B cell (primary cell): ENCODE data around the gene CDH13. TPM values are rescaled to one million over a fixed set of nuclear protein-coding genes. Genes with fewer than 3 reads are reported as not detected.

ENCODE experiments used
- ATAC-seq: fragments of 200-7000 bp; cut with Tn5 transposase; one replicate; pipeline ENCODE4 v1.10.0; 2021; ENCODE audit warnings: low read depth, mild to moderate bottlenecking, moderate number of reproducible peaks, moderate library complexity
- CTCF ChIA-PET: fragments of 350-600 bp; sonication (Branson Sonifier 250); formaldehyde crosslinking; loops from one replicate; lab custom pipeline; 2021; ENCODE audit warnings: antibody characterized with exemption, inconsistent platforms; lab: Charles Lee
- POLR2A ChIA-PET: fragments of 350-600 bp; sonication (Branson Sonifier 250); formaldehyde crosslinking; loops from one replicate; lab custom pipeline; 2021; ENCODE audit warnings: antibody characterized with exemption; lab: Charles Lee
- DNase-seq: peaks from one replicate; pipeline ENCODE4 v3.0.0; 2013
- H2AFZ ChIP-seq: 2 replicates; pipeline ENCODE4 v1.6.1; 2012; ENCODE audit warnings: mild to moderate bottlenecking, low read depth, low read length; ENCODE audit not compliant: insufficient read depth, poor library complexity, severe bottlenecking
- H3K27ac ChIP-seq, 2 donors: 1 replicate in 1 of 2; 2 replicates in 1 of 2; pipeline ENCODE4 v1.5.1; 2012 to 2013; ENCODE audit warnings: low read length in 2 of 2, mild to moderate bottlenecking in 2 of 2, moderate library complexity in 1 of 2
- H3K27me3 ChIP-seq, 4 experiments: fragments of 200-600 bp in 1 of 4; sonication (generic) in 1 of 4; replicated peaks in 1 of 4; 1 replicate in 2 of 4; 2 replicates in 2 of 4; pipeline versions ENCODE4 v1.6.1 to v1.7.0; 2013 to 2016; ENCODE audit warnings: low read length in 3 of 4, mild to moderate bottlenecking in 2 of 4, mixed read lengths in 1 of 4, moderate library complexity in 1 of 4; ENCODE audit not compliant: insufficient read depth in 4 of 4, control insufficient read depth in 3 of 4; ENCODE audit errors: control extremely low read depth in 1 of 4
- H3K36me3 ChIP-seq, 2 experiments: replicated peaks in 1 of 2; 1 replicate in 1 of 2; 2 replicates in 1 of 2; pipeline versions ENCODE4 v1.6.1 to v1.7.1; 2013; ENCODE audit warnings: low read length in 1 of 2; ENCODE audit not compliant: insufficient read depth in 2 of 2, control insufficient read depth in 1 of 2; ENCODE audit errors: control extremely low read depth in 1 of 2, extremely low read depth in 1 of 2
- H3K4me1 ChIP-seq, 2 donors: fragments of 200-600 bp in 1 of 2; sonication (generic) in 1 of 2; 1 replicate in 1 of 2; 2 replicates in 1 of 2; pipeline versions ENCODE4 v1.5.1 to v1.6.1; 2013 to 2017; ENCODE audit warnings: low read length in 2 of 2; ENCODE audit not compliant: control insufficient read depth in 2 of 2, insufficient read depth in 2 of 2
- H3K4me2 ChIP-seq: replicated peaks from 2 replicates; pipeline ENCODE3; 2012; ENCODE audit warnings: mild to moderate bottlenecking, low read depth, low read length; ENCODE audit not compliant: poor library complexity, severe bottlenecking
- H3K4me3 ChIP-seq, 5 experiments: fragments of 200-600 bp in 1 of 5; sonication (generic) in 1 of 5; 1 replicate in 3 of 5; 2 replicates in 2 of 5; pipeline versions ENCODE4 v1.5.1 to v1.7.0; 2011 to 2016; ENCODE audit warnings: low read length in 4 of 5, mild to moderate bottlenecking in 4 of 5, low read depth in 2 of 5, control low read depth in 1 of 5, moderate library complexity in 1 of 5; ENCODE audit not compliant: insufficient read depth in 1 of 5; ENCODE audit errors: control extremely low read depth in 1 of 5, extremely low read depth in 1 of 5
- H3K79me2 ChIP-seq: fragments of 200-600 bp; sonication (generic); one replicate; pipeline ENCODE4 v1.6.0; 2016; ENCODE audit warnings: low read length; ENCODE audit not compliant: control insufficient read depth, insufficient read depth
- H3K9ac ChIP-seq: fragments of 200-600 bp; sonication (generic); 2 replicates; pipeline ENCODE4 v1.6.1; 2017; ENCODE audit warnings: mild to moderate bottlenecking, low read length, moderate library complexity
- H3K9me3 ChIP-seq, 3 donors: one replicate each; pipeline versions ENCODE4 v1.6.1 to v1.7.1; 2013; ENCODE audit warnings: low read length in 2 of 3; ENCODE audit not compliant: control insufficient read depth in 2 of 3, insufficient read depth in 1 of 3; ENCODE audit errors: control extremely low read depth in 1 of 3
- H4K20me1 ChIP-seq: 2 replicates; pipeline ENCODE4 v1.6.0; 2012; ENCODE audit warnings: mild to moderate bottlenecking, low read length; ENCODE audit not compliant: insufficient read depth, control insufficient read depth, poor library complexity, severe bottlenecking
- H3K27ac Mint-ChIP-seq: one replicate; pipeline ENCODE4 v1.8.0; 2021; ENCODE audit warnings: mixed read lengths
- H3K27me3 Mint-ChIP-seq: one replicate; pipeline ENCODE4 v1.8.0; 2021; ENCODE audit warnings: mixed read lengths
- H3K4me1 Mint-ChIP-seq: one replicate; pipeline ENCODE4 v1.8.0; 2021; ENCODE audit warnings: mixed read lengths
- H3K4me3 Mint-ChIP-seq: one replicate; pipeline ENCODE4 v1.8.0; 2021; ENCODE audit warnings: mixed read lengths
- H3K9me3 Mint-ChIP-seq: one replicate; pipeline ENCODE4 v1.8.0; 2022; ENCODE audit warnings: mixed read lengths; ENCODE audit not compliant: insufficient read depth
- EZH2 ChIP-seq: IDR thresholded peaks from 2 replicates; pipeline ENCODE4 v1.6.1; 2012; ENCODE audit warnings: borderline replicate concordance, low read depth, mild to moderate bottlenecking, moderate library complexity, low read length; ENCODE audit not compliant: insufficient read depth, poor library complexity, severe bottlenecking
- WGBS: methylation state at CpG from one replicate; pipeline ENCODE4 v1.1.5; 2013; ENCODE audit warnings: missing lambda C conversion rate; ENCODE audit not compliant: insufficient coverage; 5-methylcytosine and 5-hydroxymethylcytosine counted together
- intact Hi-C: fragments of 100-400 bp; cut with micrococcal nuclease; formaldehyde crosslinking; loops from one replicate; pipeline ENCODE4 v1.10.0; 2022
- polyA plus RNA-seq: library from polyadenylated mRNA; depleted of rRNA; stranded (reverse); fragments of >200 nt; gene quantifications from 2 replicates; pipeline ENCODE4 v1.2.3, GENCODE V29; 2012
- total RNA-seq, 2 donors: library from RNA; stranded (reverse); fragments of 120-200 nt in 1 of 2; gene quantifications; 1 replicate in 1 of 2; 2 replicates in 1 of 2; pipeline versions ENCODE4 v1.2.3 to v1.2.4, GENCODE V29; 2013 to 2022
- TF ChIP-seq, protein P1 (sequence below): fragments of 200-600 bp; IDR thresholded peaks from one replicate; pipeline ENCODE4 v1.8.0; 2022; ENCODE audit warnings: antibody characterized with exemption, mild to moderate bottlenecking

CDH13 gene
- total and polyA plus RNA-seq, 2 donors (not counting 1 experiment from before 2014, with no cell fraction given): not detected

DNA sequence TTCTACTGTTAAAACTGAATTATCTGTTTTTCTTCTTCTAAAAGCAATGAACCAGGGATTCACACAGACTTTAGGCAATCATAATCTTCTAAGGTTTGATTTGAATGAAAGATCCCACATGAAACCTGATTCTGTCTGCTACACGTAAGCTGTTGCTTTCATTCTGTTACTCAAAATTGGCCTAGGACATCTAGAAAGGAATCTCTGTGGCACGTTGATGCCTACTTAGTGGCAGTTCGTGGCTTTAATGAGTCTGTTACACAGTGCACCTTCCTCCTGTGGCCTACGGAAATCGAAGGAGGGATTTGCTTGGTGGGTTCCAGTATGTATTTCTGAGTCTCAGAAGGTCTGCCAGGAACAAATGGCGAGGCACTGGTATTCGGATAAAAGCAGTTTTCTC, 691.6 kb downstream of the CDH13 start:
- no peaks in the 10 kb centered on the region for H3K79me2 ChIP-seq
- no peaks in the 10 kb centered on the region for H3K4me1 ChIP-seq
- H3K9ac ChIP-seq: no peak overlapping the region
- no peak for ATAC-seq
- no peak overlapping the region for H3K27ac Mint-ChIP-seq
- H3K27me3 Mint-ChIP-seq: no peaks in the 10 kb centered on the region
- no peaks in the 10 kb centered on the region for H3K36me3 ChIP-seq
- no peaks in the 10 kb centered on the region for H3K27me3 ChIP-seq
- intact Hi-C loops: no loop called here
- TF ChIP-seq EZH2: no peak
- TF ChIP-seq, protein P1, sequence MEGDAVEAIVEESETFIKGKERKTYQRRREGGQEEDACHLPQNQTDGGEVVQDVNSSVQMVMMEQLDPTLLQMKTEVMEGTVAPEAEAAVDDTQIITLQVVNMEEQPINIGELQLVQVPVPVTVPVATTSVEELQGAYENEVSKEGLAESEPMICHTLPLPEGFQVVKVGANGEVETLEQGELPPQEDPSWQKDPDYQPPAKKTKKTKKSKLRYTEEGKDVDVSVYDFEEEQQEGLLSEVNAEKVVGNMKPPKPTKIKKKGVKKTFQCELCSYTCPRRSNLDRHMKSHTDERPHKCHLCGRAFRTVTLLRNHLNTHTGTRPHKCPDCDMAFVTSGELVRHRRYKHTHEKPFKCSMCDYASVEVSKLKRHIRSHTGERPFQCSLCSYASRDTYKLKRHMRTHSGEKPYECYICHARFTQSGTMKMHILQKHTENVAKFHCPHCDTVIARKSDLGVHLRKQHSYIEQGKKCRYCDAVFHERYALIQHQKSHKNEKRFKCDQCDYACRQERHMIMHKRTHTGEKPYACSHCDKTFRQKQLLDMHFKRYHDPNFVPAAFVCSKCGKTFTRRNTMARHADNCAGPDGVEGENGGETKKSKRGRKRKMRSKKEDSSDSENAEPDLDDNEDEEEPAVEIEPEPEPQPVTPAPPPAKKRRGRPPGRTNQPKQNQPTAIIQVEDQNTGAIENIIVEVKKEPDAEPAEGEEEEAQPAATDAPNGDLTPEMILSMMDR: no peak
- no peaks in the 10 kb centered on the region for H3K9me3 Mint-ChIP-seq
- no peak for DNase-seq
- no peak overlapping the region for H2AFZ ChIP-seq
- H4K20me1 ChIP-seq: no peaks in the 10 kb centered on the region
- no peak overlapping the region for H3K4me3 ChIP-seq
- no peaks in the 10 kb centered on the region for H3K9me3 ChIP-seq
- ChIA-PET CTCF (no interaction called here), POLR2A (interaction anchor here (0.7 kb wide), 1 partner anchor 505 kb away, joined by 3 read pairs; no protein-coding TSS in a partner anchor)
- no peak overlapping the region for H3K27ac ChIP-seq
- WGBS: 84% methylated on average over 7 of the region's 7 CpGs
- no peak overlapping the region for H3K4me2 ChIP-seq
- no peaks in the 10 kb centered on the region for H3K4me1 Mint-ChIP-seq
- H3K4me3 Mint-ChIP-seq: no peak overlapping the region

GRCh38 chr16:83328936-83329335, 702.2 kb downstream of the CDH13 start:
- no peaks in the 10 kb centered on the region for H3K9me3 ChIP-seq
- H3K36me3 ChIP-seq: no peaks in the 10 kb centered on the region
- TF ChIP-seq EZH2: no peak
- TF ChIP-seq, protein P1: no peak
- 90% methylated on average over 3 of the region's 3 CpGs for WGBS
- ChIA-PET CTCF (no interaction called here), POLR2A (no interaction called here)
- H3K79me2 ChIP-seq: no peaks in the 10 kb centered on the region
- H3K4me2 ChIP-seq: no peak overlapping the region
- H3K27ac ChIP-seq: no peak overlapping the region
- intact Hi-C loops: no loop called here
- H3K27me3 ChIP-seq: no peaks in the 10 kb centered on the region
- no peak overlapping the region for H3K9ac ChIP-seq
- no peak overlapping the region for H3K4me3 ChIP-seq
- no peaks in the 10 kb centered on the region for H3K4me1 ChIP-seq
- Mint-ChIP-seq H3K27me3 (peaks cover 4% of the 10 kb centered on the region), H3K27ac (no peak overlapping the region), H3K9me3 (no peaks in the 10 kb centered on the region), H3K4me1 (no peaks in the 10 kb centered on the region), H3K4me3 (no peak overlapping the region)
- DNase-seq (no peak), ATAC-seq (no peak)
- H2AFZ ChIP-seq: no peak overlapping the region
- no peaks in the 10 kb centered on the region for H4K20me1 ChIP-seq
